ENCODE results near the gene HPDL.
"Not testable (repeated sequence)": the region's sequence is repeated elsewhere in the genome, so short reads cannot be mapped to it uniquely, and the experiment has no call there.

The HPDL gene
- total RNA-seq, result 0 to 1.3 reads per million in 2 donors

GRCh38 chr1:45326627-45327623, at the start of gene HPDL:
TSS of gene HPDL (plus strand) at chr1:45326895. CDS start at chr1:45327149, 254 bp downstream.
- DNase-seq, result peak; percentile 40

GRCh38 chr1:45282351-45282750, 44.3 kb upstream of the HPDL start:
- DNase-seq, result no peak

GRCh38 chr1:45284858-45285257, 41.8 kb upstream of the HPDL start:
- DNase-seq, result not testable (repeated sequence)

GRCh38 chr1:45286521-45286920, 40.2 kb upstream of the HPDL start:
- DNase-seq, result not testable (repeated sequence)

GRCh38 chr1:45291002-45291401, 35.7 kb upstream of the HPDL start:
- not testable (repeated sequence) for DNase-seq

- DNase-seq, result no peak
Observed at GRCh38 chr1:45291716-45292115, 35.0 kb upstream of the HPDL start.

GRCh38 chr1:45297666-45298356, 28.9 kb upstream of the HPDL start:
- no peak for DNase-seq

- no peak for DNase-seq
Observed at GRCh38 chr1:45299296-45299695, 27.4 kb upstream of the HPDL start.

- no peak for DNase-seq
Observed at GRCh38 chr1:45299981-45300668, 26.6 kb upstream of the HPDL start.

GRCh38 chr1:45300669-45300997, 26.1 kb upstream of the HPDL start:
- DNase-seq, result no peak

- DNase-seq, result no peak
Observed at GRCh38 chr1:45302505-45303150, 24.1 kb upstream of the HPDL start.

GRCh38 chr1:45303520-45304310, 23.0 kb upstream of the HPDL start:
- DNase-seq, result peak; percentile 97

- no peak for DNase-seq
Observed at GRCh38 chr1:45304311-45305081, 22.2 kb upstream of the HPDL start.

- DNase-seq, result no peak
Observed at GRCh38 chr1:45305231-45305630, 21.5 kb upstream of the HPDL start.

- no peak for DNase-seq
Observed at GRCh38 chr1:45306319-45306718, 20.4 kb upstream of the HPDL start.

- DNase-seq, result no peak
Observed at GRCh38 chr1:45306905-45307304, 19.8 kb upstream of the HPDL start.

GRCh38 chr1:45314266-45314665, 12.4 kb upstream of the HPDL start:
- DNase-seq, result no peak

GRCh38 chr1:45317166-45317565, 9.5 kb upstream of the HPDL start:
- DNase-seq, result no peak

GRCh38 chr1:45319761-45320160, 6.9 kb upstream of the HPDL start:
- no peak for DNase-seq

- no peak for DNase-seq
Observed at GRCh38 chr1:45321444-45321843, 5.3 kb upstream of the HPDL start.

GRCh38 chr1:45322486-45323040, 4.1 kb upstream of the HPDL start:
- DNase-seq, result no peak

Data from T-helper 9 cell (primary cell).